Esophagus muscularis mucosa (tissue), 3 donors: ENCODE results near the gene TMTC2.

Source experiments
- POLR2A ChIP-seq: fragments of 450-650 bp; IDR thresholded peaks from one replicate; pipeline ENCODE4 v1.6.1; 2017; ENCODE audit warnings: antibody characterized with exemption, moderate library complexity, mild to moderate bottlenecking, low read depth
- POLR2AphosphoS5 ChIP-seq, 2 donors: sonication (generic); formaldehyde crosslinking; IDR thresholded peaks; one replicate each; pipeline ENCODE4 v1.6.1; 2017; ENCODE audit warnings: antibody characterized with exemption in 2 of 2
- TF ChIP-seq, protein P1 (sequence below), 3 experiments: fragments of 200-600 bp in 2 of 3; fragments of 450-650 bp in 1 of 3; sonication (generic) in 2 of 3; IDR thresholded peaks; one replicate each; pipeline ENCODE4 v1.5.1; 2017 to 2019; ENCODE audit warnings: antibody characterized with exemption in 3 of 3, mild to moderate bottlenecking in 2 of 3, moderate library complexity in 1 of 3

DNA sequence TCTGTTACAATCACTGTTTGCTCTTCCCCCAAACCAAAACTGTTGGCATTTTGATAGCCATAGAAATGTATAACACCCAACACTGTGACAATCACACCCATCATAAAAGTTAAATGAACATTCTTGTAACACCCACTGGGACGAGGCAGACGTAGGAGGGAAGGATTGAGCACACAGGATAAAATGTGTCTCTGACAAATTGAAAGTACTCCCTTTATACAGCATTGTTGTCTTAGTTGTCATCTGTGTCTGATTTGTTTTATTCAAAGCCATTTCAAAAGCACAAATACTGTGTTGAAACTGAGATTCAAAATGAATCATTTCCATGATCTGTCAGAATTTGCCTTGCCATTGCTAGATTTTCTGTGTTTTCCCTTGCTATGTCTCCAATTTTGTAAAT is 436.3 kb downstream of the TMTC2 start:
- TF ChIP-seq POLR2A: no peak
- TF ChIP-seq POLR2AphosphoS5 (IDR thresholded peaks at IDR 0.05): no peak
- TF ChIP-seq, protein P1, sequence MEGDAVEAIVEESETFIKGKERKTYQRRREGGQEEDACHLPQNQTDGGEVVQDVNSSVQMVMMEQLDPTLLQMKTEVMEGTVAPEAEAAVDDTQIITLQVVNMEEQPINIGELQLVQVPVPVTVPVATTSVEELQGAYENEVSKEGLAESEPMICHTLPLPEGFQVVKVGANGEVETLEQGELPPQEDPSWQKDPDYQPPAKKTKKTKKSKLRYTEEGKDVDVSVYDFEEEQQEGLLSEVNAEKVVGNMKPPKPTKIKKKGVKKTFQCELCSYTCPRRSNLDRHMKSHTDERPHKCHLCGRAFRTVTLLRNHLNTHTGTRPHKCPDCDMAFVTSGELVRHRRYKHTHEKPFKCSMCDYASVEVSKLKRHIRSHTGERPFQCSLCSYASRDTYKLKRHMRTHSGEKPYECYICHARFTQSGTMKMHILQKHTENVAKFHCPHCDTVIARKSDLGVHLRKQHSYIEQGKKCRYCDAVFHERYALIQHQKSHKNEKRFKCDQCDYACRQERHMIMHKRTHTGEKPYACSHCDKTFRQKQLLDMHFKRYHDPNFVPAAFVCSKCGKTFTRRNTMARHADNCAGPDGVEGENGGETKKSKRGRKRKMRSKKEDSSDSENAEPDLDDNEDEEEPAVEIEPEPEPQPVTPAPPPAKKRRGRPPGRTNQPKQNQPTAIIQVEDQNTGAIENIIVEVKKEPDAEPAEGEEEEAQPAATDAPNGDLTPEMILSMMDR (IDR thresholded peaks at IDR 0.05): no peak
